DND-41 (cell line): ENCODE data around the gene TBL1XR1.

ENCODE experiments used
- ATAC-seq: fragments of 200-7000 bp; cut with Tn5 transposase; 3 replicates; pipeline ENCODE4 v1.9.1; 2021; ENCODE audit warnings: low read depth; ENCODE audit not compliant: insufficient read depth
- DNase-seq: peaks from one replicate; pipeline ENCODE4 v3.0.0-alpha.2; 2020
- H2AFZ ChIP-seq: 2 replicates; pipeline ENCODE4 v1.6.0; 2012; ENCODE audit warnings: low read depth, low read length
- H3K27ac ChIP-seq: 2 replicates; pipeline ENCODE4 v1.5.1; 2012; ENCODE audit warnings: low read length, inconsistent platforms
- H3K27me3 ChIP-seq: fragments of 200-600 bp; sonication (generic); 2 replicates; pipeline ENCODE4 v1.6.0; 2012; ENCODE audit warnings: low read length, mild to moderate bottlenecking, inconsistent platforms; ENCODE audit not compliant: insufficient read depth, poor library complexity
- H3K36me3 ChIP-seq: 2 replicates; pipeline ENCODE4 v1.5.1; 2012; ENCODE audit warnings: low read length, inconsistent platforms; ENCODE audit not compliant: insufficient read depth
- H3K4me1 ChIP-seq: 2 replicates; pipeline ENCODE4 v1.5.1; 2012; ENCODE audit warnings: mild to moderate bottlenecking, low read length; ENCODE audit not compliant: insufficient read depth
- H3K4me2 ChIP-seq: 2 replicates; pipeline ENCODE4 v1.6.0; 2012; ENCODE audit warnings: mild to moderate bottlenecking, moderate library complexity, low read length, inconsistent platforms; ENCODE audit not compliant: insufficient read depth
- H3K4me3 ChIP-seq, 2 experiments: fragments of 200-600 bp in 1 of 2; shearing (Covaris generic) in 1 of 2; 2 replicates each; pipeline ENCODE4 v1.5.1; 2012 to 2016; ENCODE audit warnings: inconsistent platforms in 2 of 2, low read length in 2 of 2, mild to moderate bottlenecking in 2 of 2, low read depth in 1 of 2, moderate library complexity in 1 of 2
- H3K79me2 ChIP-seq: 2 replicates; pipeline ENCODE4 v1.6.0; 2012; ENCODE audit warnings: low read length, inconsistent platforms; ENCODE audit not compliant: insufficient read depth
- H3K9ac ChIP-seq: 2 replicates; pipeline ENCODE4 v1.6.0; 2012; ENCODE audit warnings: low read depth, mild to moderate bottlenecking, inconsistent platforms, low read length, moderate library complexity
- H3K9me3 ChIP-seq: 2 replicates; pipeline ENCODE4 v1.5.1; 2012; ENCODE audit warnings: low read length, moderate library complexity, mild to moderate bottlenecking, inconsistent platforms; ENCODE audit not compliant: insufficient read depth, severe bottlenecking
- H4K20me1 ChIP-seq: 2 replicates; pipeline ENCODE4 v1.6.0; 2012; ENCODE audit warnings: low read length; ENCODE audit not compliant: insufficient read depth
- EZH2 ChIP-seq: IDR thresholded peaks from 3 replicates; pipeline ENCODE4 v1.6.1; 2012; ENCODE audit warnings: borderline replicate concordance, low read depth, mild to moderate bottlenecking, moderate library complexity, low read length, inconsistent platforms; ENCODE audit not compliant: severe bottlenecking
- TF ChIP-seq, protein P1 (sequence below): IDR thresholded peaks from 2 replicates; pipeline ENCODE4 v1.5.1; 2012; ENCODE audit warnings: borderline replicate concordance, low read length, moderate library complexity, mild to moderate bottlenecking; ENCODE audit not compliant: poor library complexity, severe bottlenecking; ENCODE audit errors: extremely low read depth

The TBL1XR1 gene

DNA sequence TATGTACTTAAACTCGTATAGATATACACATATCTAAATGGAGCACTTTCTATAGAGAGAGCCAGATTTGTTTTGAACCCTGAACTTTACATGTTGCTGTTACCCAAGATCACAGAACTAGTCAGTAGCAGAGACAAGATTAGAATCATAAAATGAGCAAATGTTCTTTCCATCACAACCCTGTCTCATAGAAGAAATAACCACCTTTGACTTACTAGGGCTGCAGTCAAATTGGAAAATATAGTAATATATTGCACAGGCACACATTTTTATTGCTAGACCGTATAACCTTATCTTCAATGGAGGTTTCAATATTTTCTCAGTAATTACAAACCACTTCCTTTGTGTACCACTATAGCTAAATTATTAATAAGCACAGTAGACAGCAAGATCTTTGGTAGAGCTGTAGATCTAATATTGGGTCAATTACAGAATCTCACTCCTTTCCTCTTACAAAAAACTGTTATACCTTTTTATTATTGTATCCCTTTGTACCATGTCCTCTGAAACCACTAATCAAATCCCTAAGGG is 41.5 kb upstream of the TBL1XR1 start:
- Histone ChIP-seq H3K4me3 (no peak overlapping the region), H3K27ac (no peak overlapping the region), H3K9ac (no peak overlapping the region), H3K36me3 (no peaks in the 10 kb centered on the region), H2AFZ (no peak overlapping the region), H3K79me2 (no peaks in the 10 kb centered on the region), H3K4me1 (no peaks in the 10 kb centered on the region), H4K20me1 (no peaks in the 10 kb centered on the region), H3K4me2 (no peak overlapping the region), H3K9me3 (no peaks in the 10 kb centered on the region), H3K27me3 (no peaks in the 10 kb centered on the region)
- DNase-seq: no peak
- ATAC-seq: no peak
- TF ChIP-seq EZH2: no peak
- TF ChIP-seq, protein P1, sequence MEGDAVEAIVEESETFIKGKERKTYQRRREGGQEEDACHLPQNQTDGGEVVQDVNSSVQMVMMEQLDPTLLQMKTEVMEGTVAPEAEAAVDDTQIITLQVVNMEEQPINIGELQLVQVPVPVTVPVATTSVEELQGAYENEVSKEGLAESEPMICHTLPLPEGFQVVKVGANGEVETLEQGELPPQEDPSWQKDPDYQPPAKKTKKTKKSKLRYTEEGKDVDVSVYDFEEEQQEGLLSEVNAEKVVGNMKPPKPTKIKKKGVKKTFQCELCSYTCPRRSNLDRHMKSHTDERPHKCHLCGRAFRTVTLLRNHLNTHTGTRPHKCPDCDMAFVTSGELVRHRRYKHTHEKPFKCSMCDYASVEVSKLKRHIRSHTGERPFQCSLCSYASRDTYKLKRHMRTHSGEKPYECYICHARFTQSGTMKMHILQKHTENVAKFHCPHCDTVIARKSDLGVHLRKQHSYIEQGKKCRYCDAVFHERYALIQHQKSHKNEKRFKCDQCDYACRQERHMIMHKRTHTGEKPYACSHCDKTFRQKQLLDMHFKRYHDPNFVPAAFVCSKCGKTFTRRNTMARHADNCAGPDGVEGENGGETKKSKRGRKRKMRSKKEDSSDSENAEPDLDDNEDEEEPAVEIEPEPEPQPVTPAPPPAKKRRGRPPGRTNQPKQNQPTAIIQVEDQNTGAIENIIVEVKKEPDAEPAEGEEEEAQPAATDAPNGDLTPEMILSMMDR: no peak

DNA sequence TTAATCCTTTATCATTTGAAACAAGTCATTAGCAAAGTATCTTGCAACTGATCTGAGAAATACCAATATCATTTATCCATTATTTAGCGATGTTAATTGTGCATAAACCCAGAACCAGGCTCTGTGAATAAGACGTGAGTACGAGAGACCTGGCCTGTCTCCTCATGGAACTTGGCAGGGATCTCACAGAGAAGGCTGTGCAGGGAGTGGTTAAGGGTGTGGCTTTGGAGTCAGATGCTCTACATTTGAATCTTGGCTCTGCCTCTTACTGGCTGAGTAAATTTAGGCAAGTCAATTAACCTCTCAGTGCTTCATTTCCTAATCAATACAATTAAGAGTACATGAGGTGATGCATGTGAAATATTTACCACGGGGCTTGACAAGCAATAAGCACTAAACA is 39.9 kb upstream of the TBL1XR1 start:
- no peak overlapping the region for H3K27ac ChIP-seq
- no peaks in the 10 kb centered on the region for H4K20me1 ChIP-seq
- no peaks in the 10 kb centered on the region for H3K79me2 ChIP-seq
- ATAC-seq (no peak), DNase-seq (no peak)
- no peak overlapping the region for H3K4me2 ChIP-seq
- no peaks in the 10 kb centered on the region for H3K27me3 ChIP-seq
- no peak overlapping the region for H3K9ac ChIP-seq
- no peak overlapping the region for H2AFZ ChIP-seq
- no peak overlapping the region for H3K4me3 ChIP-seq
- no peaks in the 10 kb centered on the region for H3K4me1 ChIP-seq
- H3K9me3 ChIP-seq: no peaks in the 10 kb centered on the region
- no peak for TF ChIP-seq EZH2
- TF ChIP-seq, protein P1: no peak
- no peaks in the 10 kb centered on the region for H3K36me3 ChIP-seq

DNA sequence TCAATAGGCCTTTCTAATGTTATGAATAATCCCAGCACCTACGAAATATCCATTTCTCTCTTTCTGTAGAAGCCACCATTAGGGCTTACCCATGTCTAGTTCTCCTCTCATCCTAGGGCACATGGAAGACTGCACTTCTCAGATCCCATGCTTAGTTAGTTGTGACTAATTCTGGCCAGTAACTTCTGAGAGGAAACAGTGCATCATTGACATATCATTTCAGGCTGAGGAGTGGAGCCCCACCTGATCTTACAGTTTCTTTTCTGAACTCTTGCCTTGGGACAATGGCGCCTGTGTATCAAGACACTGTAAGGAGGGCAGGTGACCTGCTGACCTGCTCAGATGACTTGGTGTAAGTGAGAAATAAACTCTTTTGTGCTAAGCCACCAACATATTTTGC is 39.4 kb upstream of the TBL1XR1 start:
- Histone ChIP-seq H3K27ac (no peak overlapping the region), H3K4me2 (no peak overlapping the region), H3K4me3 (no peak overlapping the region), H3K9ac (no peak overlapping the region), H3K9me3 (no peaks in the 10 kb centered on the region), H3K79me2 (no peaks in the 10 kb centered on the region), H3K4me1 (no peaks in the 10 kb centered on the region), H3K36me3 (no peaks in the 10 kb centered on the region), H2AFZ (no peak overlapping the region), H4K20me1 (no peaks in the 10 kb centered on the region), H3K27me3 (no peaks in the 10 kb centered on the region)
- TF ChIP-seq, protein P1: no peak
- no peak for TF ChIP-seq EZH2
- ATAC-seq: no peak
- DNase-seq: no peak

DNA sequence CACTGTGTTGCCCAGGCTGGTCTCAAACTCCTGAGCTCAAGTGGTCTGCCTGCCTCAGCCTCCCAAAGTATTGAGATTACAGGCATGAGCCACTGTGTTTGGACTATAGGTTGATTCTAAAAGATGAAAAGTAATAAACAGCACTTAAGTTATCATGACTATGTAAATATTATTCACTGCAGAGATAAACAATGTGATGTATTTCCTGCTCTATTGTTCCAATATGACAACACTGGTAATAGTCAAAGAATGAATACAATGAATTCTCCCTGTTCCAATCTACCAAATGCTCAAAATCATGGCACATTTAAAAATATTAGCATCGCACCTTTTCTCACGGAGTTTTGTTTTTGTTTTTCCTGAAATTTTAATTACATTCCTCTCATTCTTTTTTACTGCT is 36.8 kb upstream of the TBL1XR1 start:
- ATAC-seq (no peak), DNase-seq (no peak)
- Histone ChIP-seq H3K9ac (no peak overlapping the region), H3K27me3 (no peaks in the 10 kb centered on the region), H3K27ac (no peak overlapping the region), H3K4me1 (no peaks in the 10 kb centered on the region), H3K9me3 (no peaks in the 10 kb centered on the region), H3K36me3 (no peaks in the 10 kb centered on the region), H3K4me3 (no peak overlapping the region), H3K79me2 (no peaks in the 10 kb centered on the region), H3K4me2 (no peak overlapping the region), H2AFZ (no peak overlapping the region), H4K20me1 (no peaks in the 10 kb centered on the region)
- TF ChIP-seq, protein P1: no peak
- TF ChIP-seq EZH2: no peak
